DND-41 (cell line): Measurements from ENCODE around the gene GPR156.

Experiments used
- EZH2 ChIP-seq: IDR thresholded peaks from 3 replicates; pipeline ENCODE4 v1.6.1; 2012; ENCODE audit warnings: borderline replicate concordance, low read depth, mild to moderate bottlenecking, moderate library complexity, low read length, inconsistent platforms; ENCODE audit not compliant: severe bottlenecking
- TF ChIP-seq, protein P1 (sequence below): IDR thresholded peaks from 2 replicates; pipeline ENCODE4 v1.5.1; 2012; ENCODE audit warnings: borderline replicate concordance, low read length, moderate library complexity, mild to moderate bottlenecking; ENCODE audit not compliant: poor library complexity, severe bottlenecking; ENCODE audit errors: extremely low read depth

DNA sequence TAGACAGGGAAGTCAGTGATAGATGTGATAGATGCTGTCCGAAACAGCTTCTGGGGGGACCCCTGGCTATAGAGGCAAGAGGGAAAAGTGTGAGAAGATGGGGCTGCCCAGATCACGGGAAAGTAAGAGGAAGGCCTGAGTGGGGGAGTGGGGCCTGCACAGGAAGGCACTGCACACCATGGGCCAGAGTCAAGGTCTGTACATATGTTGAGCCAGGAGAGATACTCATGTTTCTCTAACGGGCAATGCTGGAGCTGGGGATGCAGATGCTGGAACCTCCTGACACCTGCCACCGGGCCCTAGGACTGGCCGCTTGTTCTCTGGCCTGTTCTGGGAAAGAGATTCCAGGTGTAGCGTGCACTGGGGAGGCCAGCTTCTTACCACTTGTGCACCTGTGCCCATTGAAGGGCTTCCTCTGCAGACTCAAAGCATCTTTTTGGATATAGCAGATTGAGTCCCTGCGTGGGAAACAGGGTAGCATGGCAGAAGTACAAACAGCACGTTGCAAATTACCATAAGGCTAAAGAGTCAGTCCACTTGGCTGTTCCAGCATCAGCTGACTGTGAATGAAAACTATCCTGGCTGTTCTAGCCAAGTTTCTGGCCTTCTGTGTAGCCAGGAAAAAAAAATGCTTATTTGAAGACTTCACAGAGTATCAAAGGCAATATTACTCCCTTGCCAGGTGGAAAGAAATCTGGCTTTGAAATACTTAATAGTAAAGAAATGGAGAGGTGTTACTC lies 113.7 kb downstream of the GPR156 start:
- TF ChIP-seq, protein P1, sequence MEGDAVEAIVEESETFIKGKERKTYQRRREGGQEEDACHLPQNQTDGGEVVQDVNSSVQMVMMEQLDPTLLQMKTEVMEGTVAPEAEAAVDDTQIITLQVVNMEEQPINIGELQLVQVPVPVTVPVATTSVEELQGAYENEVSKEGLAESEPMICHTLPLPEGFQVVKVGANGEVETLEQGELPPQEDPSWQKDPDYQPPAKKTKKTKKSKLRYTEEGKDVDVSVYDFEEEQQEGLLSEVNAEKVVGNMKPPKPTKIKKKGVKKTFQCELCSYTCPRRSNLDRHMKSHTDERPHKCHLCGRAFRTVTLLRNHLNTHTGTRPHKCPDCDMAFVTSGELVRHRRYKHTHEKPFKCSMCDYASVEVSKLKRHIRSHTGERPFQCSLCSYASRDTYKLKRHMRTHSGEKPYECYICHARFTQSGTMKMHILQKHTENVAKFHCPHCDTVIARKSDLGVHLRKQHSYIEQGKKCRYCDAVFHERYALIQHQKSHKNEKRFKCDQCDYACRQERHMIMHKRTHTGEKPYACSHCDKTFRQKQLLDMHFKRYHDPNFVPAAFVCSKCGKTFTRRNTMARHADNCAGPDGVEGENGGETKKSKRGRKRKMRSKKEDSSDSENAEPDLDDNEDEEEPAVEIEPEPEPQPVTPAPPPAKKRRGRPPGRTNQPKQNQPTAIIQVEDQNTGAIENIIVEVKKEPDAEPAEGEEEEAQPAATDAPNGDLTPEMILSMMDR = no peak
- no peak for TF ChIP-seq EZH2
